ENCODE results near the gene SLAMF1.

The SLAMF1 gene

DNA sequence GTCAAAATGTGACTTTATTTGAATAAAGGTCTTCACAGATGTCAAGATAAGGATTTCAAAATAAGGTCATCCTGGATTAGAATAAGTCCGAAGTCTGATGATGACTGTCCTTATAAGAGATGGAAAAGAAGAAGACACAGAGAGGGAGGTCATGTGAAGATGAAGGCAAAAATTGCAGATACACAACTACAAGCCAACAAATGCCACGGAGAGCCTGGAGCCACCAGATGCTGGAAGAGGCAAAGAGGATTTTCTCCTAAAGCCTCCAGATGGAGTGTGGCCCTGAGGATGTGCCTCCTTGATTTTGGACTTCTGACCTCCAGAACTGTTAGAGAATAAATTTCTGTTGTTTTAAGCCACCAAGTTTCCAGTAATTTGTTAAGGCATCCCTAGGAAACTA lies 31.2 kb downstream of the SLAMF1 start:
- Histone ChIP-seq H3K36me3 (ENCODE audit: control insufficient read depth, insufficient read depth, low read length) (peaks cover 27% of the 10 kb centered on the region), H3K27me3 (replicated peaks; ENCODE audit: control insufficient read depth, insufficient read depth, low read length) (no peaks in the 10 kb centered on the region), H3K4me3 (replicated peaks; ENCODE audit: low read depth, low read length) (no peak overlapping the region)
- no peak for DNase-seq (ENCODE audit: extremely low read depth, insufficient read length)
- TF ChIP-seq, protein P1, sequence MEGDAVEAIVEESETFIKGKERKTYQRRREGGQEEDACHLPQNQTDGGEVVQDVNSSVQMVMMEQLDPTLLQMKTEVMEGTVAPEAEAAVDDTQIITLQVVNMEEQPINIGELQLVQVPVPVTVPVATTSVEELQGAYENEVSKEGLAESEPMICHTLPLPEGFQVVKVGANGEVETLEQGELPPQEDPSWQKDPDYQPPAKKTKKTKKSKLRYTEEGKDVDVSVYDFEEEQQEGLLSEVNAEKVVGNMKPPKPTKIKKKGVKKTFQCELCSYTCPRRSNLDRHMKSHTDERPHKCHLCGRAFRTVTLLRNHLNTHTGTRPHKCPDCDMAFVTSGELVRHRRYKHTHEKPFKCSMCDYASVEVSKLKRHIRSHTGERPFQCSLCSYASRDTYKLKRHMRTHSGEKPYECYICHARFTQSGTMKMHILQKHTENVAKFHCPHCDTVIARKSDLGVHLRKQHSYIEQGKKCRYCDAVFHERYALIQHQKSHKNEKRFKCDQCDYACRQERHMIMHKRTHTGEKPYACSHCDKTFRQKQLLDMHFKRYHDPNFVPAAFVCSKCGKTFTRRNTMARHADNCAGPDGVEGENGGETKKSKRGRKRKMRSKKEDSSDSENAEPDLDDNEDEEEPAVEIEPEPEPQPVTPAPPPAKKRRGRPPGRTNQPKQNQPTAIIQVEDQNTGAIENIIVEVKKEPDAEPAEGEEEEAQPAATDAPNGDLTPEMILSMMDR (IDR thresholded peaks at IDR 0.05; ENCODE audit: insufficient read depth, low read length, poor library complexity, severe bottlenecking), result no peak

DNA sequence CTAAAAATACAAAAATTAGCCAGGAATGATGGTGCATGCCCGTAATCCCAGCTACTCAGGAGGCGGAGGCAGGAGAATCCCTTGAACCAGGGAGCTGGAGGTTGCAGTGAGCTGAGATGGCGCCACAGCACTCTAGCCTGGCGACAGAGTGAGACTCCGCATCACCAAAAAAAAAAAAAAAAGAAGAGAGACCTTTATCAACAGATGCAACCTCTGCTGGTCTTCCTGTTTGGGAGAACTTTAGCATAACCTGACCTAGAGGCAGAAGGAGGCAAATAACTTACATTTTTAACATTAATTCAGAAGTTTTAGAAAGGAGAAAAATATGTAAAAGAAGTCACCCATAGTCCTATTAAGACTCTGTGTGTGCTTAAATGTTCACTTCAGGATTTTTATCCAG lies 32.4 kb downstream of the SLAMF1 start:
- Histone ChIP-seq H3K36me3 (ENCODE audit: control insufficient read depth, insufficient read depth, low read length) (peaks cover 28% of the 10 kb centered on the region), H3K4me3 (replicated peaks; ENCODE audit: low read depth, low read length) (no peak overlapping the region), H3K27me3 (replicated peaks; ENCODE audit: control insufficient read depth, insufficient read depth, low read length) (no peaks in the 10 kb centered on the region)
- TF ChIP-seq, protein P1 (IDR thresholded peaks at IDR 0.05; ENCODE audit: insufficient read depth, low read length, poor library complexity, severe bottlenecking), result no peak
- no peak for DNase-seq (ENCODE audit: extremely low read depth, insufficient read length)

DNA sequence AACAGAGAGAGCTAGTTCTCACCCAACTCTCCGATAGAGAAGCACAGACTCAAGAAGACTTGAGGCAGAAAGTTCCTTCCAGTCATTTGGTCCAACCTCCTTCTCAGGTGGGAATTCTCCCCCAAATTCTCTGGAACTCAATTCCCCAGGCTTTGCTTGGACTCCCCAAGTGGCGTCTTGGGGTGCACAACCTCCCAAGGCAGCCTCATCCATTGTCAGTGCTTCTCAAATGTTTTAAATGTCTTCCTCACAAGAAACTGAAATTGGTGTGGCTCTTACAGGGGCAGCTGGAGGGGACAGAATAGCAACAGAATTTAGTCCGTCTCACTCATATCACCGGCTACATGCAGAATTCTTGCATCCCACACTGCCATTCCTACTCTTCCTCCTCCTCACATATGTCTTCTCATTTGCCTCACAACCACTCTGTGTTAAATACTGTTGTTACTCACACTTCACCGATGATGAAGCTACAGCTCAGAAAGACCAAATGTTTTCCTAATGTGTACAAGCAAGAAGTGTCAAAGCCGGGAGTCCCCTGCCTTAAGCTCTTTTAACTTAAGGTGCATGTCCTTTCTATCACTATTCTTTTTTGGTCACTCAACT lies 34.1 kb downstream of the SLAMF1 start:
- Histone ChIP-seq H3K36me3 (ENCODE audit: control insufficient read depth, insufficient read depth, low read length) (peaks cover 30% of the 10 kb centered on the region), H3K4me3 (replicated peaks; ENCODE audit: low read depth, low read length) (no peak overlapping the region), H3K27me3 (replicated peaks; ENCODE audit: control insufficient read depth, insufficient read depth, low read length) (no peaks in the 10 kb centered on the region)
- no peak for DNase-seq (ENCODE audit: extremely low read depth, insufficient read length)
- TF ChIP-seq, protein P1 (IDR thresholded peaks at IDR 0.05; ENCODE audit: insufficient read depth, low read length, poor library complexity, severe bottlenecking), result no peak

DNA sequence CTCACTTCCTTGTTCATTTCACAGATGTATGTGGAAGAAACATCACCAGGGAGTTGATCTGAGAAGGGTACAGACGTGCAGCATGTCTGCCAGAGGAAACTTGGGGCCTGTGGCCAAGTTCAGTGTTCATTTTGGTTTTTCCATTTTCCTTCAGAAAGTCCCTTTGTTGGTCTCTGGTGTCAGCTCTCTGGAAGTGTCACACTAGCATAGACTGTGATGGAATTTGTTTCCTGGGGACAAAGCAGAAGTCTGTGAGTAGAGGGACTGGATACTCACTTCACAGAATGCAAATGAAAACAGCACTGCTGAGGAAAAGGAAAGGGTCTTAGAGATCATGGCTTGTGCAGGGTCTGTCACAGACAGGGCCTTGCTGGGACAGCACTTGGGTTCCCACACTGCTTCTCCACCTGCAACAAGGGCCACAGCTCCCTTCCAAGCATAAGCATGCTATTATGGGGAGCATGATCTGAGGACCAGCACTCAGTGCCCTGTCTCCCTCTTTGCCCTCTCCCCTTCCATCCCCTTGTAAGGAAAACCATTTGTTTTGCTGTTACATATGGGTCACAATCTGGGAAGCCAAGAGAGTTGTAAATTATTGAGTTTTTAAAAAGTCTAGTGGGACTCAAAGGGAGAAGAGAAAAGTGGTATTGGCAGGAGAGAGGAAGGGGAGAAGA lies 36.1 kb downstream of the SLAMF1 start:
- H3K36me3 ChIP-seq (ENCODE audit: control insufficient read depth, insufficient read depth, low read length), result peaks cover 25% of the 10 kb centered on the region
- DNase-seq (ENCODE audit: extremely low read depth, insufficient read length), result no peak
- TF ChIP-seq, protein P1 (IDR thresholded peaks at IDR 0.05; ENCODE audit: insufficient read depth, low read length, poor library complexity, severe bottlenecking), result no peak
- no peak overlapping the region for H3K4me3 ChIP-seq (replicated peaks; ENCODE audit: low read depth, low read length)
- H3K27me3 ChIP-seq (replicated peaks; ENCODE audit: control insufficient read depth, insufficient read depth, low read length), result no peaks in the 10 kb centered on the region

DNA sequence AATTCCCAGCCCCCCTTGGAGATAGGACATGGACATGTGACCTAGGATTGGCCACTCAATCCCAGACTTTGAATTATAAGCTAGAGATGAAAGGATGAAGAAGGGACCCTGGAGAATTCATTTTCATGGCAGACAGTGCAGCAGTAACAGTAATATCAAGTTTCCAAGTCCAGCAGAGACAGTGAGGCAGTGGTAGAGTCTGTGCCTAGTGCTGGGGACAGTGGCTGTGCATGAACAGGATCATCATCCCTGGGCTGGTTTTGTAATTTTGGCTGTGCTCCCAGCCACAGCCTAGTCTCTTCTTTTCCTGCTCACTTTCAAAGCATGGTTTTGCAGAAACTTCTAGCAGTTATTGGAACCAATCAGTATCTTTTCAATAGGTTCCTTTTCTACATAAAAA lies 37.9 kb downstream of the SLAMF1 start:
- TF ChIP-seq, protein P1 (IDR thresholded peaks at IDR 0.05; ENCODE audit: insufficient read depth, low read length, poor library complexity, severe bottlenecking), result no peak
- Histone ChIP-seq H3K4me3 (replicated peaks; ENCODE audit: low read depth, low read length) (no peak overlapping the region), H3K27me3 (replicated peaks; ENCODE audit: control insufficient read depth, insufficient read depth, low read length) (no peaks in the 10 kb centered on the region), H3K36me3 (ENCODE audit: control insufficient read depth, insufficient read depth, low read length) (peaks cover 21% of the 10 kb centered on the region)
- DNase-seq (ENCODE audit: extremely low read depth, insufficient read length), result no peak
